IPS-NIHi7 (cell line): ENCODE results near the gene GPR171.

Experiments used
- DNase-seq: peaks from one replicate; pipeline ENCODE4 v3.0.0; 2012; ENCODE audit warnings: mixed read lengths; ENCODE audit errors: extremely low spot score

GPR171 gene

DNA sequence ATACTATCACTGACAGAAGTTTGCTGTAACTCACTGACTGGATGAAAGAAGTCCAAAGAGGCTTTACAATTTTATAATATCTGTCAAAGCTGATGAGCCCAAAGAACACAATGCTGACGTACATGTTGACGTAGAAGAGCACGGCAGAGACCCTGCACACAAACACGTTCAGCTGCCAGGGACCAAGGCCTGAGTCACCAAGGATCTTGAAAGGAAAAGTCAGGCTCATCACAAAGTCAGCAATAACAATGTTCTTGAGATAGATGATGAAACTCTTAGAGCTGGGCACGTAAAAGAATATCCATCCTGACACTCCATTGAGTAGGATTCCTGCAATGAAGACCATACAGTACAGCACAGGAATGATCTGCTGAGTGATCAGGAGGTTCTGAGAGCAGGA is 10.9 kb upstream of the GPR171 start:
- no peak for DNase-seq

DNA sequence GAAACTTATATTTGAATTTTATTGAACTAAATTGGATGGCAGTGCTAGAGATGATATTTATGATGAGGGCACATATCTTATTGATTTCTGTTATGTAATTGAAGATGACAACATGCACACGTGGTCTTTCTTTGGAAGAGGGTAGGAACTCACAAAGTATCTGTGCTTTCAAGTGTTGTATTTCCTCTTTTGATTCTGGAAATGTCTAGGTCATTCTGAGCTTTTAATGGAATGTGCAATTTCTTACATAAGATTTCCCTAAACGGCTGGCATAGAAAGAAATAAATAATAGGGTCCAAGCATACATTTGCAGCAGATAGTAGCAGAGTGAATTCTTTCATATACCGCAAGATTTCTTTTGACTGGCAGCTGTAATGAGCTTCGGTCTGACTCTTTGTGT is 10.1 kb upstream of the GPR171 start:
- no peak for DNase-seq

DNA sequence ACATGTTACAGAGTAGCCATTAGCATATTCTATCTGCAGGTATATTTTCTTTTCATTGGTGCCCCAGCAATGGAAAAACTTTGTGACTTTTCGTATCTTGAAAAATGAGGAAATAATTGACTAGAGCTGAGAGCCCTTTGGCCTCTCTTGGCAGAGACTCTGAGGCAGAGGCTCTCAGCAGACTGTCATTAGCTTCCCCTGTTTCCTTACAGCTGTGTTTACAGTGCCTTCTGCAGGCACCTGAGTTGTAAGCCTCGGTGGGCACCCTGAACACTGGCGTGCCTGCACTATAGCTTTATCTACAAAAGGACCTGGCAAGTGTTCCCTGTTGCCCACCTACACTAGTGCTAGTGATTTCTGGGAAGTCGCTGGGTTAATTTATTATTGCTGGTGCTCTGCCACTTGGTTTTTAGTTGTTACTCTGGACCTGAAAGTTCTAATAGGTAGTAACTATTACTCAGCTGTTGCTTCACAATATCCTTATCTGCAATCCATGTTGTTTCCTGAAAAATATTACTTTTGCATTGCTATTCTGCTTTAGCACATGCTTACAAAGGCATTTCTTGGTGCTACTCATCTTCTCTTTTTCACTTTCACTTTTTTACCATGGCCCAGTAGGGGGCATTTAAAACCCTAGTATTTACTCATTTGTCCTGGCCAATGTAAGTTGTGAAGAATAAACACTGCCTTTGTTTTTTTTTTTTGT is 7.8 kb upstream of the GPR171 start:
- no peak for DNase-seq

DNA sequence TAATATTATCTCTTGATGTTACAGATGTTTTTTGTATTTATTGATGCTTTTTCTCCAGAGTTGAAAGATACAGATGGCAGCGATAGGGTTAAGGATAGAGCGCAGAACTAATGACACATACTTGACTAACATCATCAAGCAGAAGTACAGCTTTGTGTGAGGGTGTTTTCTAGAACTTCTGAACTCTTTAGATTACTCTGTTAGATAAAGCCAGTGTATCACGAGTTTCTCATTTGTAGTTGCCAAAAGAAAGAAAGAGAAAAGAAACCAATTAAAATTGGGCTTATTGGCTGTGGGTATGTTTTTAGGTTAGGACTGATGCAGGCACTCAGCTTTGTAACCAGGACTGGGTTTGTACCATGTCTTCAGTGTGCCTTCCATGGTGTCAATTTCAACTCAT is 6.6 kb upstream of the GPR171 start:
- no peak for DNase-seq

DNA sequence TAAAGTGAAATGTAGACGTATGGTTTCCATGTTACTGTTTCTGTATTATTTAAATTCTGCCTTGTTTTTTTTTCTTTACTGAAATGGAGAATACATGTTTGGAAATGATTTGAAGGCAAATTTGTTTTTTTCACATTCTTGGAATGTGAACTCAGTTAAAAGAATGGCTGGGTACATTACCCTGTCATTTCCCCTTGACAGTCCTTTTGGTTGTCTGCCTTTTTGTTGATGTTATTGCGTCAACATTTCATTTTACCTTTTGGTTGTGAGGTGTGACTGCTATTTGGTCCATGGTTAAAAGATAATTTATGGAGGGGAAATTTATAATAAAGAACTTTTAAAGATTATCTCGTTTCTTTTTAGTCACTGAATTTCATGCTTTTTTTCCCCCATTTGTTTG is 3.2 kb upstream of the GPR171 start:
- no peak for DNase-seq

DNA sequence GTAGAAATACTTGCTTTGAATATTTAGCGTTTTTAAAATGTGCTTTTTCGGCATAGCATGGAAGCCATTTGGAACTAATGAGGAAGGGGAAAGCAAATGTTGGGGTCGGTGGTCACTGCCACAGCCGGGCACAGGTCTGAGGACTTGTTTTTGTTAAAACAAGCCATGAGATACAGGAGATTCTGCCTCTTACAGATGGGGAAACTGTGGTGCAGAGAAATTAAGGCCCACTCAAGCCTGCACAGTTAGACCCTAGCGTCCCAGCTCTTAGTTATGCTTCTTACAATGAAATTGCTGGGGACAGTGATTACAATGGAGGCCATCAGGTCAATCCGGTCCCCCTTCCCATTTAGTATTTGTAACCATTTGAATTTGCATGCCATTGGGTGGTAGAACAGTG is 2.5 kb upstream of the GPR171 start:
- no peak for DNase-seq

DNA sequence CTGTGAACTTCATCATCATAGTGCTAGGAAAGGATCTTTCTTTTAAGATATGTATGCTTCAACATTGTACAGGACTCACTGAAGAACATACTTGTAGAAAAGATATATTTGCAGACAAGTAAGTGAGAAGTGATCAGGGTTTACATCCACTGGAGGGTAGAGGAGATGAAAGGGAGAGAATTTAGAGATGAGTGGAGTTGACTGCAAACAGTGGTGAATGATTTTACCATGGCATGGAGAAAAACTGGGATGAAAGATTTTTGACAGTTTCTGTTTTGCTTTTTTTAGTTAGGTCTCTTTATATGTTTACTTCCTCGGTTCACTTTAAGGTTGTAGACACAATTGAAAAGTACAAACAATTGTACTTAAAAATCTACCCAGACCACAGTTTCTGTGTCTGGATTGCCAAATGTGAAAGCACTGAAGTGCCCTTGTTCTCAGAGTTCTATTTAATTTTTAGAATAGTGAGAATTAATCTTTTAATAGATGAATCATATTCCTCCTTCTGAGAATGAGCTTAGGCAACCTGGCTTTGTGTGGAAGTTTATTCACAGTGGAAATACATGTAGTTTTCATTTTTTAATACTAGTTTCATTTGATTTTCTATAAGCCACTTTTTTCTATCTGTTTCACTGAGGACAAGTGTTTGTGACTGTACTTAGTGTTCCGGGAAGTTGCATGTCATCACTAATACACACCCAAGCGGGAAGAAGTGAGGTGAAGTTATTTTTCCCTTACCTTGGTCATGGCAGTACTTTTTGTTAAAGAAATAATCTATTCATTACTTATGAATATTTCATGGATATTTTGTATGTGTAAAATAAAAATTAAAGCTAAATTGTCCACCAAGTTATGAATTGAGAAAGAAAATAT is 1.8 kb upstream of the GPR171 start:
- DNase-seq = no peak

DNA sequence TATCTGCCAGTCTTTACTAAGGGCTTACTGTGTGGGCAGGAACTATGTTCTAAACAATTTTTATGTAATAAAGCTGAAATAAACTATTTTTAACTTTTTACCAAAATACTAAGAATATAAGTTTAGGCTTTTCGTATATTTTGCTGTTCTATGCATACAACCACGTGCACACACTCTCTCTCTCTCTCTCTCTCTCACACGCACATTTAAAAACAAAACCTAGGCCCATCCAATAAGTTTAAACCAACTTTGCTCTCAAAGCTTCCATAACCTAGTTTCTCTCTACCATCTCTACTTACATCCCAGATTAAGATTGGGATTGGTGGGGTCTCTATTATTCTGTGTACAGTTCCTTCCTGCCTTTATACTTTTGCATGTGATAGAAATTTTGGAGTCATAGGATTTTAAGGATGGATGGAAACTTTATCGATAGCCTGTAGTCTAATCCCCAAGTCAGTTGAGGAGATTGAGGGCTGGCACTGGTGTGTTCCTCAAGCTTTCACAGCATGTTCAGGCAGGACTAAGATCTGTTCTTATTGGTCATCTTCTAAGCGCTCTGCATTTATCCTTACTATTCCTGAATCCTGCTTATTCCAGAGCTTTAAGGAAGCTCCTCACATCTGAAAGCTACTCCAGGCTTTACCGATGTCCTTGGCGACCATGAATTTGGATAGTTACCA is 1.8 kb downstream of the GPR171 start:
- DNase-seq = no peak

DNA sequence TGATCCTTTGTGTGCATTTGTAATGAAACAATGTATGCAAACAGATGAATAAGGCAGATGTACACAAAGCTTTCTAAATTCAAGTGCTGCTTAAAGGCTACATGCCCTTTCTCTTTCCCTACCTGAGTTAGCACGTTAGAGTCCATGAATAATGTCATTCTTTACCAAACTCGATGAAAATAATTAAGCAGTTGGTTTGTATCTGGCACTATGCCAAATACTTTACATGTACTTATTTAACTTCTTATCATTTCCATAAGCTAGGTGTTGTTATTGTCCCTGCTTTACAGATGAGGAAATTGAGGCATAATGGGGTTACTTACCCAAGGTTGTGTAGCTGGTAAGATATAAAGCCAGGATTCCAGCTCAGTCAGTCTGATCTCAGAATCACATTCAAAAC is 2.4 kb downstream of the GPR171 start:
- no peak for DNase-seq

DNA sequence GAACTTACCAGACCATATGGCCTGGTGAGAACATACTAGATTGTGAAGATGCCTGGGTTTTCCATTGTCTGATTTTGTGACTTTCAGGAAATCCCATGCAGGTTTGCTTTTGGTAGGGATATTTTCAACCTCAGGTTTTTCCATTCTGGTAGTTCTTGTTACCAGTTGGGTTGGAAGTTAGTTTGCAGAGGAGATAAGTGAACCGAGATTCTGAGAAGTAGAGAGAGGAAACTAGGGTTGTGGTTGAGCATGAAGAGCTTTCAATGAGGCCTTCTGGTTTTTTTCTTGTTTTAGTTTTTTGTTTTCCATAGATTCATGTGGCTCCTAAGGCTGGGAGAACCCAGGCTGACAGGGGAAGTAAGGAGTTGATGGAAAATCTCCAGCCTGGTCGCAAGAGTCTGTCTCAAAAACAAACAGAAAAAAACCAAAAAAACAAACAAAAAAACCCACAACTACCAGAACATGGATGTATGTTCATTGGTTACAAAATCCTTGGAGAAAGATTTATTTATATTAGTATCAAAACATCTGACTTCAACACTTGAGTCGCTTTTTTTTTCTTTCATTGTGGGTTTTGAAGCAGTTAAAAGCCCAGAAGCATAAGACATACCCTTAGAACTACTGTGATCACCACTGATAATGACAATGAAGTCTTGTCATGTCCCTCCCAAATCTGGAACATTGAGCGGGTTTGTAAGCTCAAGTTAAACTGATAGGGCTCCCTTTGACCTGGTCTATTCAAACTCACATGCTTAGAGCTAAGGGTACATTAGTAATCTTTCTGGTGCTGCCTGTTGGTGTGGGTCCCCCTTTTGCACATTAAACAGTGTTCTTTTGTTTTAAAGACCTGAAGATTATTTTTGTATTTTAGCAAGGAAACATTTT is 3.2 kb downstream of the GPR171 start:
- no peak for DNase-seq

DNA sequence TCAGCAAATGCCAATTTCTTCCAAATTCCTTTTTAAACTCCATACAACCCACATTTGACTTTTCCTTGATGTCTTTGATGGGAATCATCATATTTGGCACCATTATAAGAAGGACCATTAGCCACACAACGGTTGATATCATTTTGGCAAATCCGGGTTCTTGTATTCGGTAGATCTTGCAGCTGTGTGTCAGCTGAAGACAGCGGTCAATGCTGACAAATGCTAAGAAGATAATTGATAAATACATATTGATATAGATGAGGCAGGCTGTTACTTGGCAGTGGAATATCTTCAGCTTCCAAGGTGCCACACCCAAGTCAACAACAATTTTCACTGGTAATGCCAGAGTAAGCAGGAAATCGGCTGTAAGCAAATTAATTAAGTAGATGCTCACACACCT is 4.2 kb downstream of the GPR171 start:
- no peak for DNase-seq

DNA sequence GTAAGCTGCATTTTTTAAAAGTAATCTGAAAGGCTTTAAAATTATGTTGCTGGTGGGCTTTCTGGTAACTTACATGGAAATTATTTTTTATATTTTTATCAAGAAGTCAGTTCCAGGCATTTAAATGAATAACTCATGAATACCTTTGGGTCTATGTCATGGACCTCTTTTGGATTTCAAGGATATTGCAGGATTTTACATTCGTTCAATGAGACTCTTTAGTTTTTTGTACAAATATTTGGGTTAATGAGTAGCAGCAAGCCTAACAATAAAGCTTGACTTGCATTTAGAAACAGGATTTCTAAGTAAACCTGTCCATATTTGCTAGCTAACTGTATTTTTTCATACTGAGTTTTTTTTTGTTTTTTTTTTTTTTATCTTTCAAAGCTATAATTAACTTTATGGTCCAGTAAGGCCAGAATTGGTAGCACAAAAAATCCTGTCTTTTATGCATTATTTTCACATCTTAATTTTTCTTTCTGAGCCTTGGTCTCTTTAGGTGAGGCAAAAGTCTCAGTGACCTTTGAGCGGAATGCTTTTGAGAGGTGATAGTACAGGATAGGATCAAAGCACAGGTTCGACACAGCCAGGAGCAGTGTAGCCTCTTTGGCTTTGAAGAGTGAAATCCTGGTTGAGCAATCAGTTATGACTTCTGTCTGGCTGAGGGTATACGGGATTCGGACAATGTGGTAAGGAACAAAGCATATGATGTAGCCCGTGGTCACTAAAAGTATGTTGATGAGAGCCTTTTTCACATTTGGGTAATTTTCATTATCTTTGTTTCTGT is 4.8 kb downstream of the GPR171 start:
- no peak for DNase-seq

DNA sequence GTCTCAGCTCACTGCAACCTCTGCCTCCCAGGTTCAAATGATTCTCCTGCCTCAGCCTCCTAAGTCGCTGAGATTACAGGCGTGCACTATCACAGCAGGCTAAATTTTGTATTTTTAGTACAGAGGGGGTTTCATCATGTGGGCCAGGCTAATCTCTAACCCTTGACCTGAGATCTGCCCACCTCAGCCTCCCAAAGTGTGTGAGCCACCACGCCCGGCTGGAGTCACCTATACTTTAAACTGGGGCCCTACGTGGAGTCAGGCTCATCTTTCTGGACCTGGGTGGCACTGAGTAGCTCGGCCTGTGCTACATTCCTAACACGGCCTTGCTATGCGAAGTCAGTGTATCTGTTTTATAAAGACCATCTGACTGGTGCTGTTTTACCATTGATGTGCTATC is 5.8 kb downstream of the GPR171 start:
- no peak for DNase-seq

DNA sequence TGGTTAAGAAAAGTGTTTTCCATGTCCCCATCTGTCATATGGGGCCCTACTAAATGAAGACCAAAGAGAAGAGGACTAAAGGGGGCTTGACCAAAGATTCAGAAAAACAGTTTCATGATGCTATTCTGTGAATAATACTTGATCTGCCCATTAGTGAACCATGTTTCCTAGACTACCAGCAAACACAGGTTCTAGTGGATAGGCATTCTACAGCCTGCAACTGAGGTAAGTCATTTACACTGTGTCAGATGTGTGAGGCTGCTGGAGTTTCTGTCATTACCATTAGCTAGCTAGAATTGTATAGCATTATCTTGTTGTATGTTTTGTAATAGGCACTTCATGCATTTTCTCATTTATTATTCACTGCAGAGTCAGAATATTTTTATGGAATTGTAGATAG is 6.6 kb downstream of the GPR171 start:
- DNase-seq = no peak

DNA sequence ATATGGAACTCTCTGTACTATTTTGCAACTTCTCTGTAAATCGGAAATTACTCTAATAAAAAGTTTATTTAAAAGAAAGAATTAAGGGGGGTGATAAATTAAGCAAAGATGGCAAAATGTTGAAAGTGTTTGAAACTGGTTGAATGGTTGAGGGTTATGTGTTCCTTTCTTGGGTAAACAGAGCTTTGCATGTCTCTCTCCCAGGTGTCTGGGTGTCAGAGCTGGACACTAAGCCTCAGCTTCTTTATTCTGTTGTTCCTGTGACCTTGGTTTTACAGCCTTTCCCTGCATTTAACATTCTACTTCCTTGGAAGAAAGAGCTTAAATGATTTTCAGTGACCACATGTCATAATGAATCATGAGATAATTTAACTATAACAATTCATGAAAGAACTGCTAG is 7.2 kb downstream of the GPR171 start:
- DNase-seq = no peak

DNA sequence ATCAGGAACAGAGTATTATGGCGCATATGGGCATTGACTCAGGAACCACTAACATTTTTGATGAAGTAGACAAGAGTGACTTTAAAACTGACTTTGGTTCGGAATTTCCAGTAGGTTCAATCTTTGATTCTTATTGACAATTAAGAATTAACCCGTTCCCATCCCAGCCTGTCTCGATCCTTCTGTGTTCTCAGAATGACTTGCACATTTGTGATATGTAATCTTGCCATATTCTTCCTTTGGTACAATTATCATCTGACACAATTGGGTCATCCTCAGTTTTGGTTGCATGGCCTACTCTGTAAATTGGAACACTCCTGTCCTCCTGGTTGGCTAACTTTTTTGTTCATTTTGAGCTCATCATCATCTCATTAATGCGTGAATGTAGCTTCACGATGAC is 10.5 kb downstream of the GPR171 start:
- no peak for DNase-seq

DNA sequence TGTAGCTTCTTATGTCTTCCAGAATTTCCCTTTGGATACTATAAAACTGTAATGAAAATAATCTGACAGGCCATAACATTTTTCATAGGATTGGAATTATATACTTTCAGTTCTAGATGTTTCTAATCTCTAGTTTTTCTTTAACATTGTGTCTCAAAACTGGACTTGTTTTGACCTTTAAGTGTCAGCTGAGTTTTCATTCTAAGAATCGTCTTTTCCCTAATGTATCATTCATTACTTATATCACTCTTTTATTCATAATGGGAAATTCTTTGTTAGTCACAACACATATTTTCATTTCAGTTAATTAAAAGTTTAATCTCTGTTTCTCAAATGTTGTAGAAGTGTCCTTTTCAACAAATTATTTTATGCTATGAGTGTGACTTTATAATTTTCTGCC is 11.9 kb downstream of the GPR171 start:
- no peak for DNase-seq

DNA sequence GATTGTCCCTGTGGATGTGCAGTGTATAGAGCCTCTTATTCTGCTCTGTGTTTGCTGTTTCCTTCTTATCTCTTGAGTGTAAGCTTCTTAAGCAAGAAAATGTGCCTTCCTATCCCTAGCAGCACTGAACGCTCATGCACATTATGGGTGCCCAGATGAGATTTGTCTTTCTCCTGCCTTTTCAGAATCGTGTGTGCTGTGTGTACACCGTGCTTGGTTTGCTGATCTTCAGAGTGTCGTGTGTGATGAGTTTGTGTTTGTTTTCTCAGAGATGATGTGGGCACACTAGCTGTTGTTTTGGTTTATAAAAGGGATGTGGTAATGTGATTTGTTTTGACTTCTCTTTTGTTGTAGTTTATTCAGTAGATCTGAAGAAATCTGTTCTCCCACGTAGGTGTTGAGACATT is 19.7 kb downstream of the GPR171 start:
- no peak for DNase-seq

DNA sequence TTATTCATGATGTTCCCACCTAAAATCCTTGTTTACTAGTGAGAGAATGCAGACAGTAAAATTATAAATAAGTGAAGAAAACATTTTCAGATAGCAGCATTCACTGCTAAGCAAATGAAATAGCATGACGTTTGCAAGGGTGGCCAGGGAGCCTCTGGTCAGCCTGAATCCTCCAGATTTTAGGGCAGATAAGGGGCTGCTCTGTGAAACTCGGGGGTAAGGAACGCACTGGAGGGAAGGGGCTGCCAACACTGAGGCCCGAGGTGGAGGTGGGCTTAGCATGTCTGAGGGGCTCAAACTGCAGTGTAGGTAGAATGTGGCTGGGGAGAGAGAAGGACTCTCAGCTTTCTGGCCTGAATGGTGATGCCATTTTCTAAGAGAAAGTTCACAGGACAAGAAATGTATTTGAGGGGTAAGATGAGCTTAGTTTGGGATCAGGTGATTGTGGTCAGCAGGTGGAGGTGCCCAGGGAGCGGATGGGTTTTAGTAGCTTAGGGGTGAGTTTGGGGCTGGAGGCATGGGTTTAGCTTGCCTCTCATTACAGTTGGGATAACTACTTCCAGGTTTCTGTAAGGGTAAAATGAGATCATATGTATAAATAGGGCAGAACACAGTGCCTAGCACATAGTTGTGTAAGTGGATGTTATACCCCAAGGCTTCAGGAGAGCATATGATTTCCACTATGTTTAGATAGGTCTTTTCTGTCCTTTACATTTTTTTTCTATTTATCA is 20.5 kb downstream of the GPR171 start:
- DNase-seq = no peak

DNA sequence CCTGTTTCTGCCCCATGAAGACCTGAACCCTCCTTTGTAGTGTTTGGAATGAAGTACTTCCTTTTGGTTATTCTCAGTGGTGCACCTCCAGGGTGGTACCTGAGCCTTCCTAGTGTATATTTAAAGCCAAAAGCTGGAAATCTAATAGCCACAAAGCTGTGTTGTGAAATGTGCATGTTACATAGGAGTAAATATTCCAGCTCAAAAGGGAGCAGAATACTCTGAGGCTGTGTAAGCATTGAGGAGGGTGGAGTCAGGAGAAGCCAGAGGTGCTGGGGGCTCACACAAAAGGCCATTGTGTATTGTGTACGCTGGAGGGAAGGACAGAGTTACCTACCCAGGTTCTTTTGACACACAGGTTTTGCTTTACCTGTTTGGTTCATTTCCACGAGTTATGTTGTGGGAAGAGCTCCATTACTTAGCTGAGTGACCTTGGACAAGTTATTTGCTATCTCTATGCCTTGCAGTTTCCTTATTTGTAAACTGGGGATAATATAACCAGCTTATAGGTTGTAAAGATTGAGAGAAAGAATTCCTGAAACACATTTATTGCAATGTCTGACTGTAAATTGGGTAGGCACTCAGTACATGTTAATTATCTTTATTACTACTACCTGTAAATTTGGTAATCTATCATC is 24.7 kb downstream of the GPR171 start:
- DNase-seq = no peak
